ENCODE data around the gene INTS15. TPM values are rescaled to one million over a fixed set of nuclear protein-coding genes. Genes with fewer than 3 reads are reported as not detected.

Gene INTS15
- total RNA-seq, 4 donors from 2014 or later, result 28.0 to 63.0 (median 34.0) TPM

DNA sequence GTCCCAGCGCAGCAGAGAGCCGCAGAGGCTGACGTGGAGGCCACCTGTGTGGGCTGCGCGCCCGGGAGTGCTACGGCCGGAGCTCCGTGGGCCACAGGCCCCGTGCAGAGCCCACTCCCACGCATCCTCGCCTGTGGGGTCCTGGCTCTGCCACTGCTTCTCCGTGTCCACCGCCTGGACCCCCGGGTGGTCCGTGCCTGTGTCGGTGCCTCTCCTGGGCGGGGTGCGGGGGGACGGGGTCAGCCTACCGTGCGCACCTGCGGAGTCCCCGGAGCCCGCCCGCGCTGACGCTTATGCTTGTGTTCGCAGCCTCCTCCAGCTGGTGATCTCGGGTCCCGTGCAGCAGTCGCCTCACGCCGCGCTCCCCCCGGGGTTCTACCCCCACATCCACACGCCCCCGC lies 17.8 kb downstream of the INTS15 start:
- Histone ChIP-seq H3K36me3 (peaks cover 0 to 74% (median 0%) of the 10 kb centered on the region in 3 donors), H3K9me3 (no peaks in the 10 kb centered on the region), H3K27ac (no peak overlapping the region), H3K4me1 (no peaks in the 10 kb centered on the region), H3K4me3 (no peak overlapping the region), H3K27me3 (no peaks in the 10 kb centered on the region)
- DNase-seq (ENCODE audit: low spot score in 2 of 2), result no peak
- WGBS, 2 donors, result 87 to 90% methylated on average over 9 to 38 of the region's 38 CpGs
- no peak for TF ChIP-seq EP300 (IDR thresholded peaks at IDR 0.05)
- TF ChIP-seq, protein P1, sequence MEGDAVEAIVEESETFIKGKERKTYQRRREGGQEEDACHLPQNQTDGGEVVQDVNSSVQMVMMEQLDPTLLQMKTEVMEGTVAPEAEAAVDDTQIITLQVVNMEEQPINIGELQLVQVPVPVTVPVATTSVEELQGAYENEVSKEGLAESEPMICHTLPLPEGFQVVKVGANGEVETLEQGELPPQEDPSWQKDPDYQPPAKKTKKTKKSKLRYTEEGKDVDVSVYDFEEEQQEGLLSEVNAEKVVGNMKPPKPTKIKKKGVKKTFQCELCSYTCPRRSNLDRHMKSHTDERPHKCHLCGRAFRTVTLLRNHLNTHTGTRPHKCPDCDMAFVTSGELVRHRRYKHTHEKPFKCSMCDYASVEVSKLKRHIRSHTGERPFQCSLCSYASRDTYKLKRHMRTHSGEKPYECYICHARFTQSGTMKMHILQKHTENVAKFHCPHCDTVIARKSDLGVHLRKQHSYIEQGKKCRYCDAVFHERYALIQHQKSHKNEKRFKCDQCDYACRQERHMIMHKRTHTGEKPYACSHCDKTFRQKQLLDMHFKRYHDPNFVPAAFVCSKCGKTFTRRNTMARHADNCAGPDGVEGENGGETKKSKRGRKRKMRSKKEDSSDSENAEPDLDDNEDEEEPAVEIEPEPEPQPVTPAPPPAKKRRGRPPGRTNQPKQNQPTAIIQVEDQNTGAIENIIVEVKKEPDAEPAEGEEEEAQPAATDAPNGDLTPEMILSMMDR (IDR thresholded peaks at IDR 0.05), result no peak
- TF ChIP-seq POLR2A (IDR thresholded peaks at IDR 0.05), result no peak

DNA sequence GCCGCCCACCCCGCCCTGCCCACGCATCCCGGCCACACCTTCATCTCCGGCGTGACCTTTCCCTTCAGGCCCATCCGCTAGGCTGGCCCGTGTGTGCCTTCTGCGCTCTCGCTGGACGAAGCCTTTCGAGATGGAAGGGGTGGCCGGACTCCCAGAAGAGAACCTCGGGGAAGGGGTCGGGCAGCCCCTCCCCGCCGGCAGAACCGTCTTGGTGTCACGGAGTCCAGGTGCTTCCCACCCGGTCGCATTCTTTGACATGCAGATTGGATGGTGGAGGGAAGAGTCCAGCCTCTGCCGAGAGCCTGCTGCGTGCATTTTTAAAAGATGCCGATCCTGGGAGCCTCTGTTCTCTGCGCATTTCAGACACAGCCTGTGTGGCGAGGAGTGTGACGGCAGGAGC lies 18.3 kb downstream of the INTS15 start:
- Histone ChIP-seq H3K4me3 (no peak overlapping the region), H3K9me3 (no peaks in the 10 kb centered on the region), H3K4me1 (no peaks in the 10 kb centered on the region), H3K36me3 (peaks cover 0 to 70% (median 0%) of the 10 kb centered on the region in 3 donors), H3K27me3 (no peaks in the 10 kb centered on the region), H3K27ac (no peak overlapping the region)
- no peak for TF ChIP-seq POLR2A (IDR thresholded peaks at IDR 0.05)
- no peak for TF ChIP-seq EP300 (IDR thresholded peaks at IDR 0.05)
- TF ChIP-seq, protein P1 (IDR thresholded peaks at IDR 0.05), result no peak
- 90 to 93% methylated on average over 26 of the region's 27 CpGs for WGBS, 2 donors
- no peak for DNase-seq (ENCODE audit: low spot score in 2 of 2)

DNA sequence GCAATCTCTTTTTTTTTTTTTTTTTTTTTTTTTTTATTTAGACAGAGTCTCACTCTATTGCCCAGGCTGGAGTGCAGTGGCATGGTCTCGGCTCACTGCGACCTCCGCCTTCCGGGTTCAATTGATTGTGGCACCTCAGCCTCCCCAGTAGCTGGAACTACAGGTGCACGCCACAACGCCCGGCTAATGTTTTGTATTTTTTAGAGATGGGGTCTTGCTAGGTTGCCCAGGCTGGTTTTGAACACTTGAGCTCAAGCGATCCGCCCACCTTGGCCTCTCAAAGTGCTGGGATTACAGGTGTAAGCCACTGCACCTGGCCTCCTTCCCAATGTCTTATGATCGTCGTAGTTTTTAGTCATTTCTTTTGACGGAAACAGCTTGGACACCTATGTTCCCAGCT lies 19.0 kb downstream of the INTS15 start:
- TF ChIP-seq EP300 (IDR thresholded peaks at IDR 0.05) (no peak), POLR2A (IDR thresholded peaks at IDR 0.05) (no peak)
- TF ChIP-seq, protein P1 (IDR thresholded peaks at IDR 0.05), result no peak
- H3K4me1 ChIP-seq, result no peaks in the 10 kb centered on the region
- no peak for DNase-seq (ENCODE audit: low spot score in 2 of 2)
- 93% methylated on average over 12 of the region's 12 CpGs for WGBS, 2 donors
- no peak overlapping the region for H3K27ac ChIP-seq
- H3K9me3 ChIP-seq, result no peaks in the 10 kb centered on the region
- no peak overlapping the region for H3K4me3 ChIP-seq
- peaks cover 0 to 63% (median 0%) of the 10 kb centered on the region in 3 donors for H3K36me3 ChIP-seq
- H3K27me3 ChIP-seq, result no peaks in the 10 kb centered on the region

DNA sequence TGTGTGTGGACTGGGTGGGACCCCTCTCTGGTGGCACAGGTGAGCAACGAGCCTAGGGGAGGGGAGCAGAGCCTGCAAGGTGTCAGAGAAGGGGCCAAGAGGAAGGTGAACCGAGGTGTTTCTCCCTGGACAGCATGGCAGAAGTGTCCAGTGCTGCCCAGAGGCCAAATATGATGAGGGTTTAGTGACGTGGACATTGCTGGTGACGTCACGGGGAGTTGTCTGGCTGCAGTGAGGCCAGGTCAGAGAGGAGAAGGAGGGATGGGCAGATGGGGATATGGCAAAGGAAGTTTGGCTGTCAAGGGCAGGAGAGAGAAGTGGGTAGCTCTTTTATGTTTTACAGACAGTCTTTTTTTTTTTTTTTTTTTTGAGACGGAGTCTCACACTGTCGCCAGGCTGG lies 23.0 kb downstream of the INTS15 start:
- no peak for TF ChIP-seq EP300 (IDR thresholded peaks at IDR 0.05)
- Histone ChIP-seq H3K9me3 (no peaks in the 10 kb centered on the region), H3K27ac (no peak overlapping the region), H3K4me3 (no peak overlapping the region), H3K4me1 (peaks cover 0 to 21% (median 8%) of the 10 kb centered on the region in 4 donors), H3K36me3 (peaks cover 0 to 32% (median 0%) of the 10 kb centered on the region in 3 donors), H3K27me3 (no peaks in the 10 kb centered on the region)
- WGBS, 2 donors, result 65 to 67% methylated on average over 7 of the region's 7 CpGs
- no peak for DNase-seq (ENCODE audit: low spot score in 2 of 2)

DNA sequence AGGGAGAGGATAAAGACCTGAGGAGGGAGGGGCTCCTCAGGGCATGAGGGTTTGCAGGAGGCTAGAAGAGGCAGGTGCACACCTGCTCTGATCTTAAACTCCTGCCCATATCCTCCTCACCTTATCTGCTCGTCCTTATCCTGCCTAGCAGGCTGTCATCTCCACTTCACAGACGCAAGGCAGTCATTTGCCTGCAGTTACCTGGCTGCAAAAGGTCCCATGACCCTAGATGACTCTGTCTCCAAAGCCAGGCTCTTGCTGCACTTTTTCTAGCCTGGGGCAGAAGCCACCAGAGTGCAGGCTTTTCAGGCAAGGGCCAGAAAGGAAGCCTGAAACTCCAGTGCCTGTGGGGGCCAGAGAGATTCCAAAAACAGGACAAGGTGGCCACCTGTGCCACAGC lies 23.9 kb downstream of the INTS15 start:
- DNase-seq (ENCODE audit: low spot score in 2 of 2), result no peak
- H3K4me1 ChIP-seq, result peaks cover 0 to 21% (median 8%) of the 10 kb centered on the region in 4 donors
- H3K27me3 ChIP-seq, result no peaks in the 10 kb centered on the region
- TF ChIP-seq, protein P1 (IDR thresholded peaks at IDR 0.05), result no peak
- no peak for TF ChIP-seq EP300 (IDR thresholded peaks at IDR 0.05)
- no peak for TF ChIP-seq POLR2A (IDR thresholded peaks at IDR 0.05)
- WGBS, 2 donors, result 44 to 51% methylated on average over 2 of the region's 2 CpGs
- no peaks in the 10 kb centered on the region for H3K9me3 ChIP-seq
- no peak overlapping the region for H3K27ac ChIP-seq
- no peak overlapping the region for H3K4me3 ChIP-seq
- H3K36me3 ChIP-seq, result peaks cover 0 to 32% (median 0%) of the 10 kb centered on the region in 3 donors

Data from tibial nerve (tissue), 4 donors.